Transverse colon (tissue), 4 donors: Measurements from ENCODE around the gene STAT3. TPM values are rescaled to one million over a fixed set of nuclear protein-coding genes. Genes with fewer than 3 reads are reported as not detected.
A peak's percentile ranks its signal among the peaks of the same experiment; 100 is the strongest.

Experiments
- DNase-seq: peaks from one replicate; pipeline ENCODE4 v3.0.0-alpha.2; 2019
- H3K27ac ChIP-seq, 4 donors: fragments of 200-600 bp; sonication (generic); 2 replicates each; pipeline ENCODE4 v1.5.1; 2016 to 2018; ENCODE audit warnings: inconsistent platforms in 4 of 4
- H3K27me3 ChIP-seq: fragments of 200-600 bp; sonication (generic); 2 replicates; pipeline ENCODE4 v1.5.1; 2017; ENCODE audit warnings: inconsistent platforms
- H3K36me3 ChIP-seq, 4 donors: fragments of 200-600 bp; sonication (generic); 2 replicates each; pipeline ENCODE4 v1.5.1; 2017 to 2019; ENCODE audit warnings: inconsistent platforms in 4 of 4
- H3K4me1 ChIP-seq, 4 donors: fragments of 200-600 bp; sonication (generic); 2 replicates each; pipeline ENCODE4 v1.5.1; 2017 to 2020; ENCODE audit warnings: inconsistent platforms in 4 of 4
- H3K4me3 ChIP-seq, 4 donors: fragments of 200-600 bp; sonication (generic); 1 replicate in 1 of 4; 2 replicates in 3 of 4; pipeline versions ENCODE4 v1.5.1 to v1.6.1; 2017 to 2019; ENCODE audit warnings: inconsistent platforms in 4 of 4
- H3K9me3 ChIP-seq, 2 donors: fragments of 200-600 bp; sonication (generic); 2 replicates each; pipeline ENCODE4 v1.5.1; 2017 to 2019; ENCODE audit warnings: inconsistent platforms in 2 of 2
- CTCF ChIP-seq, 5 experiments: fragments of 200-600 bp in 3 of 5; fragments of 450-650 bp in 2 of 5; sonication (generic) in 3 of 5; IDR thresholded peaks; 1 replicate in 2 of 5; 2 replicates in 3 of 5; pipeline ENCODE4 v1.5.1; 2016 to 2017; ENCODE audit warnings: antibody characterized with exemption in 5 of 5, inconsistent platforms in 3 of 5, mild to moderate bottlenecking in 2 of 5, moderate library complexity in 1 of 5
- EP300 ChIP-seq: sonication (generic); formaldehyde crosslinking; IDR thresholded peaks from one replicate; pipeline ENCODE4 v1.6.1; 2017; ENCODE audit warnings: antibody characterized with exemption, low read depth
- POLR2A ChIP-seq: fragments of 450-650 bp; IDR thresholded peaks from one replicate; pipeline ENCODE4 v1.6.1; 2016; ENCODE audit warnings: antibody characterized with exemption, mild to moderate bottlenecking, moderate library complexity
- POLR2AphosphoS5 ChIP-seq, 3 donors: sonication (generic); formaldehyde crosslinking; IDR thresholded peaks; one replicate each; pipeline ENCODE4 v1.6.1; 2016; ENCODE audit warnings: antibody characterized with exemption in 3 of 3
- WGBS, 2 donors: methylation state at CpG; one replicate each; pipeline ENCODE4 v1.1.5; 2018; ENCODE audit warnings: low coverage in 1 of 2; 5-methylcytosine and 5-hydroxymethylcytosine counted together
- in situ Hi-C, 4 donors: fragments of 200-750 bp; cut with MboI; loops; one replicate each; pipeline versions ENCODE4 v1.15.0 to v1.15.1; 2017; ENCODE audit warnings: low sequenced_read_pairs in 3 of 4, low pct_ligation_motif_present in 1 of 4, low pct_unique_long_range_greater_than_20kb in 1 of 4
- intact Hi-C: fragments of 100-400 bp; cut with DNase I; formaldehyde crosslinking; loops from one replicate; pipeline ENCODE4 v1.15.1; 2023; ENCODE audit warnings: low total_unique reads
- total RNA-seq, 4 donors: library from RNA; depleted of rRNA; stranded (reverse); fragments of >200 nt; gene quantifications; one replicate each; pipeline ENCODE4 v1.1.0, GENCODE V29; 2016

STAT3 gene
- total RNA-seq, 4 donors from 2014 or later, result 110 to 156 (median 130) TPM

- in situ Hi-C loops (loop anchor here in 1 of 4 donors (25.0 kb wide), 1 partner anchor 89 kb away; no protein-coding TSS in a partner anchor), intact Hi-C loops (loop anchor here (10.0 kb wide), 1 partner anchor 102 kb away; no protein-coding TSS in a partner anchor)
- Histone ChIP-seq H3K27ac (peak within 1 kb of the TSS; percentile 87 to 96 (median 94)), H3K36me3 (no peaks in the 10 kb centered on the region), H3K4me3 (peak within 1 kb of the TSS; percentile 60 to 72 (median 70)), H3K27me3 (peaks cover 32% of the 10 kb centered on the region), H3K9me3 (no peaks in the 10 kb centered on the region), H3K4me1 (peaks cover 0 to 46% (median 25%) of the 10 kb centered on the region in 4 donors)
- no peak for TF ChIP-seq CTCF (IDR thresholded peaks at IDR 0.05)
- TF ChIP-seq POLR2AphosphoS5 (IDR thresholded peaks at IDR 0.05), result peak; percentile 99 to 100 (median 99)
- TF ChIP-seq POLR2A, result peak; percentile 92
- no peak for TF ChIP-seq EP300
- WGBS, 2 donors, result 0 to 4% methylated on average over 2 to 56 of the region's 58 CpGs
- DNase-seq, result peak; percentile 93
These were observed 34.9 kb upstream of the STAT3 start, which contains the start of gene CAVIN1 for GRCh38 chr17:42422958-42423712. Gene CAVIN1 (minus strand): TSS chr17:42423256. CDS start chr17:42423097, 159 bp downstream.

GRCh38 chr17:42422412-42422957 lies 34.2 kb upstream of the STAT3 start:
- intact Hi-C loops, result loop anchor here (10.0 kb wide), 1 partner anchor 102 kb away; no protein-coding TSS in a partner anchor

GRCh38 chr17:42421507-42422338 lies 33.5 kb upstream of the STAT3 start:
- peaks cover 32% of the 10 kb centered on the region for H3K27me3 ChIP-seq
- intact Hi-C loops, result loop anchor here (10.0 kb wide), 1 partner anchor 103 kb away; no protein-coding TSS in a partner anchor
- 0 to 8% methylated on average over 1 to 46 of the region's 59 CpGs for WGBS, 2 donors
- TF ChIP-seq POLR2AphosphoS5 (IDR thresholded peaks at IDR 0.05) (peak in 2 of 3 donors; percentile 4 to 27), EP300 (no peak), CTCF (IDR thresholded peaks at IDR 0.05) (no peak), POLR2A (no peak)
- H3K4me3 ChIP-seq, result peak overlapping the region; percentile 60 to 72 (median 70)
- no peak for DNase-seq
- H3K4me1 ChIP-seq, result peaks cover 0 to 50% (median 25%) of the 10 kb centered on the region in 4 donors
- peak overlapping the region; percentile 87 to 96 (median 94) for H3K27ac ChIP-seq
- H3K9me3 ChIP-seq, result no peaks in the 10 kb centered on the region
- H3K36me3 ChIP-seq, result no peaks in the 10 kb centered on the region
- in situ Hi-C loops, result loop anchor here in 1 of 4 donors (25.0 kb wide), 1 partner anchor 91 kb away; no protein-coding TSS in a partner anchor

More at GRCh38 chr17:42422412-42422957, 34.2 kb upstream of the STAT3 start:
- in situ Hi-C loops, result loop anchor here in 1 of 4 donors (25.0 kb wide), 1 partner anchor 90 kb away; no protein-coding TSS in a partner anchor
- Histone ChIP-seq H3K4me1 (peaks cover 0 to 46% (median 25%) of the 10 kb centered on the region in 4 donors), H3K9me3 (no peaks in the 10 kb centered on the region), H3K27me3 (peaks cover 32% of the 10 kb centered on the region), H3K27ac (peak overlapping the region; percentile 87 to 96 (median 94)), H3K4me3 (peak overlapping the region; percentile 60 to 72 (median 70)), H3K36me3 (no peaks in the 10 kb centered on the region)
- WGBS, 2 donors, result 1% methylated on average over 40 of the region's 44 CpGs; no CpG with 5 or more reads in 1 of the 2 donors
- DNase-seq, result no peak
- TF ChIP-seq CTCF (IDR thresholded peaks at IDR 0.05) (no peak), EP300 (no peak), POLR2AphosphoS5 (IDR thresholded peaks at IDR 0.05) (no peak), POLR2A (no peak)
